ENCODE data around the gene CCT7.

CCT7 gene

DNA sequence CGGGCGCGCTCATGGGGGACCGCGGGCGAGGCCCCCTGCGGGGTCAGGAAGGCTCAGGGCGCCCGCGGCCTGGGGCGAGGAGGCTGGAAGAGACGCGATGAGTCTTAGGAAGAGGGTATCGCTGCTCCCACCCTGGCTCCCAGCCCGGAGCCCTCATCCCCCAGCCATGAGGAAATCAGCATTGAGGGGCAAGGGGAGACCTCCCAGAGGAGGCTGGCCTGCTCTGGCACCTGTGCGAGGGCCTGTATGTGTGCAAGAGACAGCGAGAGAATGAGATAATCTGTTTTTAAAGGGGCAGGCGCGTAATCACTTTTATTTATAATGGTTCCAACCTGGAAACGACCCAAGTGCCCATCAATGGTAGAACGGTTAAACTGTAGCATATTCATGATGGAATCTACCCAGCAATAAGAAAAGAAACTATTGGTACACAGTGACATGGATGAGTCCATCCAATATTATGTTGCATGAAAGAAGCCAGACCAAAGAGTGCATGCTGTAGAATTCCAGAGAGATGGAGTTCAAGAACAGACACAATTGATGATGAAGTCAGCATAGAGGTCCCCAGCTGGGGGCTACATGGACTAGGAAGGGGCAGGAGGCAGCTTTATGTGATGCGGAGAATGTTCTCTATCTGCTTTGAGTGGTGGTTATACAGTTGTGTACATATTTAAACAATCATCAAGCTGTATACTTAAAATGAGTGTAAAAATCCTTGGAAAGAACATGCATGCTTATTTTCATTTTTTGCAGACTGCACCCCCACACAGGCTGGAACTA is 35.8 kb downstream of the CCT7 start:
- DNase-seq, result peak; percentile 27

DNA sequence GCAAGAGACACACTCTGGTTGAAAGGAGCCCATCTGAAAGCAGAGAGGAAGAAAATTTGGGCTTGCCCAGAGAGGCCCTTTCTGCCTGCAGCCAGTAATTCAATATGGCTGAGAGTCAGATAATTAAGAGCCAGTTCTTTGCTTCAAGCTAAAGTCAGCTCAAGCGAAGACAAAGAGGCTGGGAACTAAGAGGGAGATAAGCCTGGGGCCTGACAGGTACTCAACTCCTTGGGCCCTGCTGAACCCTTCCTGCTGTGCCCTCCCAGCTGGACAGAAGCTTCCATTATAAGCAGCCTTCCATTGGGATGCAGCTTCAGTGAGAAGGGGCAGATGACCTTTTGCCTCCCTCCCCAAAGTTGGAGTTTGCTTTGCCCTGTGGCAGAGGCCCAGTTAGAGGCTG is 38.2 kb downstream of the CCT7 start:
- no peak for DNase-seq

DNA sequence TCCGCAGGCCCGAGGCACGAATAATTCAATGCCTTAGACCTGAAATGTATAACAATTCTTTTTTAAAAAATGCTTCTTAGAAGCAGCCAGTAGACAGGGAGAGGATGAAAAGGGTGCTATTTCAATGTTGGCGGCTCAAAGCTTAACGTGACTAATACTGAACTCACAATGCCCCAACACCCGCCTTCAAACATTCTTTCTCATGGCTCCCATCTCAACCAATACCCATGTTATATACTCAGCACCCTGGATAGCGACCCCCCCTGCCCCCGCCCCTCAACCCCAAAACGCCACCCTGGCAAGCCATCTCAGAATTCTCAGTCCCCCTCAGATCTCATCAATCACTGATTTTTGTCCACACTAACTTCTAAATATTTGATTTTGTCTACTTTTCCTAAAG is 45.7 kb downstream of the CCT7 start:
- DNase-seq, result no peak

DNA sequence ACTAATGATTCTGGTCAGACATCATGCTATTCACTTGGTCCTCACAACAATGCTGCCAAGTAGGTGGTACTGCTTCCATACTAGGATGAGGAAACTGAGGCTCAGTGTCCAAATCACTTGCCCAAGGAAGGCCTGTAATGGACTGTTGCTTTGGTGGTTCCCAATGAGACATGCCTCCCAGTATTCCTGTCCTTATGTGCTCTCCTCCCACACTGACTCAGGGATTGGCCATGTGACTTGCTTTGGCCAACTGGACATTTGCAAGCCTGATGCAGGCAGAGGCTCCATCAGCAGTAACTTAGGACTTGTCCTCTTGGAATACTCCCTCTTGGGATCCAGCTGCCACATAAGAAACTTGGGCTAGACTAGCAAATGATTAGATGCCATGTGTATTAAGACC is 47.1 kb downstream of the CCT7 start:
- DNase-seq, result no peak

DNA sequence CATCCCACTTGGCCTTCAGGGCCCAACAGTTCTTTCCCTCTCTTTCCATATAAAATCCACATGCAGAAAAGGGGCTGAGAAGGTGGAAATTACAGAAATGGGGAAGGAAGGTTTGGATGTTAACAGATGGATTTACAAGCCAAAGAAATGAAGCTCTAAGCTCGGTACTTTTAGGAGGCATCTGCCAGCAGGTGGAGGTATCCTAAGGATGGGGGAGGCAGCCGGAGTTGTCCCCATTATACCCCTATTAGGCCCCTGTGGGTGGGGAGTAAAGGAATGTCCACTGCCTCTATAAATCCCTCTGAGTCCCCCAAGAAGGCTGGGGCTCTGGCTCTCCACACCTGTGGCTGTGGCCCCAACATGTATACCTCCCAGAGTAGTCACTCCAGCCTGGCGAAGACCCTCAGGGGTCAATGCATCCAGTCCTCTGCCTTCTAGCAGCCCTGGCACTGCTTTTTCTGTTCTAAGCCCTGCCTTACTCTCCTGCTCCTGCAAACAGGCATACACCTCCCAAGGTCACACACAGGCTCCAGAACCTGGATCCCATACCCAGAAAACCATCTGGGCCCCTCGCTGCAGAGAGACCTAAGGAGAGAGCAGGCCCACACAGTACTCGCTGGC is 48.9 kb downstream of the CCT7 start:
- no peak for DNase-seq

DNA sequence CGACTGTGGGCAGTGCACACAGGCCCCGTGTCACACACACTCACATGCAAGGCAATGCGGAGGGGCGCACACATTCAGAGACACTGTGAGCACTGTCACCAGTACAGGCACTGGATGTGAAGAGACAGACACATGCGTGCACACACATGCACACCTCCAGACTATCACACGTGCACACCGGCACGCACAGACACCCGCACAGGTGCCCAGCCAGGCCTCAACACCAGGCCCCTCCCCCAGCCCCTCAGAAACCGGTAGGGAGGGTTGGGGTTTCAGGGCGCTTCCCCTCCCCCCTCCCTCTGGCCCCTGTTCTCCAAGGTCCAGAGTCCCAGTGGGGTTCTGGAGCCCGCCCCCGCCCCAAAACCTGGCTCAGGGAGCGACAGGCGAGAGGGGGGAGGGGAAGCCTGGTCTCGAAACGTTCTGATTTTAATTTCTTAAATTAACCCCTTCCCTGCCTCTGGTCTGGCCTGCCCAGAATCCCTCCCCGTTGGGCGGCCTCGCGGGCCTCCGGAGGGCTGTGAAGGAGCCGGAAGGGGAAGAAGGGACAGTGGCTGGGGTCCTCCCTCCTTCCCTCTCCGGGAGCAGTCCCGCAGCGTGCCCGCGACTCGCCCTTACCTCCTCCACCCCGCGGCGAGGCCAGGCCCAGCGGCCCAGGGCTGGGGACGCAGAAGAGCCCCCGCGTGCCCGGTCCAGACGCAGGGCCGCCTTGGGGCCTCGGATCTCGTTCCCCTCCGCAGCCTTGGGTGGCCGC is 49.6 kb downstream of the CCT7 start:
- DNase-seq, result peak; percentile 24

DNA sequence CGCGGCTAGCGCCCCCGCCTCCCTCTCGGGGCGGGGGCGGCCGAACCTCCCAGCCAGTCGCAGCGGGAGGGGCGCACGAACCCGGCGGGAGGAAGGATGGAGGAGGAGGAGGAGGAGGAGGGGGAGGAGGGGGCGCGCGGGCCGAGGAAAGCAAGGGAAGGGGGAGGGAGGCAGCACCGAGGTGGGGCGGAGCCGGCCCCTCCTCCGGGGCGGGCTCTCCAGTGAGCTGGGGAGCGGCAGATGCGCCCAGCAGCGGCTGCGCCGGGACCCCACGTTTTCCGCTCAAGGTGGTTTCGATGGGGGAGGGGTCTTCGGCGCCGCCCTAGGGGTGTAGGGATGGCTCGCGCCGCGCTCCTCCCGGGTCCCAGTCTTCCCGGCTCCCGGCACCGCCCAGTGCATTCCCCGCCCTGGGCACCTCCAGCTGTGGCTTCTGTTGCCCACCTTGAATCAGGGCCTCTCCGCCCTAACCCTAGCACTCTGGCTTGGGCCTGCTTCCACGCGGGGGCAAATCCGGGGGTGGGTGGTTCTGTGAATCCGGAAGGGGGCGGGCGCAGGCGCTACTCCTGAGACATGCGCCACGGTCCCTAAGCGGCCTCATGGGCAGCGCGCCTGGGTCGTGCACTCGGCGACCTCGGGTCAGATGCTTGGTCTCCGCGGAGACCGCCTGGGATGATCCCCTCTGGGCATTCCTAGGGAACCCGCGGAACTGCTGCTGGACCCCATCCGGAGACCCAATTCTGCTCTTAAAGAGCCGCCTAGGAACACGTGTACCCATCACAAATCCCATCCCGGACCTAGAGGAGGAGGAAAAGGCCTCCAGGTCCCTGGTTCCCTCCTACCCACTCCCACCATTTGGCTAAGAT is 50.4 kb downstream of the CCT7 start, which contains the start of gene FBXO41:
Gene FBXO41, minus strand, starts transcription at position 183 of the 863 bp plus-strand sequence. CDS start 14,848 bp downstream, outside the sequence.
- peak; percentile 65 for DNase-seq

DNA sequence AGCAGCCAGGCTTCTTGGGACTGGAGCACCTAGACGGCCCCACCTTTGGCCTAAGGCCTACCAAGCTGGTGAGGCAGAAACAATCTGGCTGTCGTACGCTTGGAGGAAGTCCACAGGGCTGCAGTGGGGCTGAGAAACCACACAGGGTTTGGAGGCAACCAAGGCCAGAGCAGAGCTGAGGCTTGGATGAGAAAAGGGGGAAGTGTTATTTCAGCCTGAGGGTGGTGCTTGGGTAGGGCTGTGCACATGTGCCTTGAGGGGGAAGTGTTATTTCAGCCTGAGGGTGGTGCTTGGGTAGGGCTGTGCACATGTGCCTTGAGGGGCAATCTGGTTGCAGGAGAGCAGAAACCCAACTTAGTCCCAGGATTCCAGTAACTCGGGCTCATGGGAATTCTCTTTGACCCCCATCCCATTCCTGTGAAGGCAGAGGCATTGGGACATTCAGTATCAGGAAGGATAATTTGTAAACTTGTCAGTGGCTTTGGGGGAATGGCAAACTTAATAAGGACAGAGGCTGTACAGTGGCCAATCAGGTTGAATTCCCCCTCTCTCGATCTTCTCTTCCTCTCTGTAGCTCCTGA is 51.1 kb downstream of the CCT7 start:
- no peak for DNase-seq

DNA sequence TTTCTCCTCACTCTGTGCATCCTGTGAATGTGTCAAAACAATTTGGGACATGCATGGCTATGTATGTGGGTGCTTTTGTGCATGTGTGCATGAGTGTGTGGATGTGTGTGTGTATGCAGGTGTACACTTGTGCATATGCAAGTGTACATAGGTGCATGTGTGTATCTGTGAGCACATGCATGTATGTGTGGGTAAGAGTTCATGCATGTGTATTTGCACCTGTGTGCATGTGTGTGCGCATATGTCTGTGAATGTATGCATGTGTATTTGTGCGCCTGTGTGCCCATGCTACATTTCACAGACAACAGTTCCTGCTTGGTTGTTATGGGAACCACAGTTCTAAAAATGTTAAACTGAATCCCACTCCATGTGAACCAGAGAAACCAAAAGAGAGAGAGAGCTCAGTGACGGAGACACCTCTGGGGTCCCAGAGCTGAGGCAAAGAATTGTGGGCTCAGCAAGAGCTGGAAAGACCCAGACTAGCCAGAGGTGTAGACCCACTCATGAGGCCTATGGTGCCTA is 52.1 kb downstream of the CCT7 start:
- DNase-seq, result no peak

DNA sequence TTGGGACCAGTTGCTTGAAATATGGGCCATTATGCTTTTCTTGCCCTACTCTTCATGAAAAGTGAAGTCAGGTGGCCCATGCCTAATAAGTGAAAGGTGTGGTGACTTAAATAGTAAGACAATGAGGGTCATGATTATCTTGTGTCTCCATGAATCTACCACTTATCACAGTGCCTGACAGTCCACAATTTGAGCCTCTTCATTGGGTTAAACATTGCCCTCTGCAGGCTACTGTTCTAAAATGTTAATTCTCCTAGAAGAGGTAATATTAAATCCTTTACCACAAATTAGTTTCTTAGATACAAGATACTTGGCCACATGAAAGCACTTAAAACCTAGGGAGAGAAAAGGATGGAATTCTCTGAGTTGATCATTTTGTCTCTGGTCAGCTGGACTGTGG is 55.2 kb downstream of the CCT7 start:
- no peak for DNase-seq

DNA sequence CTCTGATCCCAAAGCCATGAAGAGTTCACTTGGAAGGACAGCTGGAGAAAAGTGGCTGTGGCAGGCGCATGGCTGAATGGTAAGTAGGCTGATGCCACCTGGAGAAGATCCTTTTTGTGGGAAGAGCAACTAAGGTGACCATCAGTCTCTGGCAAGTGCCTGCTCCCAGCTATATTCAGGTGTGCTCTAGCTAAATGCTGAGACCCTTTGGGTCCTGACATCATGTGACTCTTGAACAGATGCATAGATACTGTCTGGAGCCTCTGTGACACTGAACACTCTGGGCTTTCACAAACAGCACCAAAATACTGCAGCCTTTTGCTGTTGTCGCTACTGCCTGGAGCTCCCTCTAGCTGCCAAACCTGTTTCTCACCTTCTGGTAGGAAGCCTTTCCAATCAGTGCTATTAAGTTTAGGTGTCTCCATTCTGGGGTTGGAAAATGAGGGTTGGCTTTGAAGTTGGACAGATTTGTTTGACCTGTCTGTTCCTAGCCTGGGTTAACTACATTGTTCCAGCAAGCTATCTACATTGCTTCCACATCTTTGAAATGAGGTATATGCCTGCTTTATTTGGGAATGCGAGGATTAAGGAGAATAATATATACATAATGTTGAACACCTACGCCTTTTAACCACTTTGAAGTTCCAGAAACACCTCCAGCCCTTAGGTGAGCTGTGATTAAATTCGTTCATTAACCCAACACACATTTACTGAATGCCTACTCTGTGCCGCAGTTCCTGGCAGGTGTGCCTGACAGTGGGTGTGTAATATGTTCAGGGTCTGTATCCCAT is 56.1 kb downstream of the CCT7 start:
- DNase-seq, result peak; percentile 70

DNA sequence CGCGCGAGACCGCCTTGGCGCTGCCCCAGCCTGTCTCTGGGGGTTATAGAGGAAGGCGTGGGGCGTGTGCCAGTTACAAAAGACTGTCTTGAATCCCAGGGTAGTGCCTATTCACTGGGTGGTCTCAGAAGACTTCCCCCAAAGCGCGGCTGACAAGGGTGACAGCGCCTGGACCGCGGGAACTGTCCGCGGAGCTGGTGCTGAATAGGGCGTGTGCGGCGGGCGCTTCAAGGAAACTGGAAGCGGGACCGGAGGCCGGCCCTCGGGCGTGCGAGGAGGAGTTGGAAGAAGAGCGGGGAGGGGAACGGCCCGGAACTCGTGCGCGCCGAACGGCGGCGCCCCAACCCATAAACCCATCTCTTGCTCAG is 57.0 kb downstream of the CCT7 start:
- peak; percentile 41 for DNase-seq

DNA sequence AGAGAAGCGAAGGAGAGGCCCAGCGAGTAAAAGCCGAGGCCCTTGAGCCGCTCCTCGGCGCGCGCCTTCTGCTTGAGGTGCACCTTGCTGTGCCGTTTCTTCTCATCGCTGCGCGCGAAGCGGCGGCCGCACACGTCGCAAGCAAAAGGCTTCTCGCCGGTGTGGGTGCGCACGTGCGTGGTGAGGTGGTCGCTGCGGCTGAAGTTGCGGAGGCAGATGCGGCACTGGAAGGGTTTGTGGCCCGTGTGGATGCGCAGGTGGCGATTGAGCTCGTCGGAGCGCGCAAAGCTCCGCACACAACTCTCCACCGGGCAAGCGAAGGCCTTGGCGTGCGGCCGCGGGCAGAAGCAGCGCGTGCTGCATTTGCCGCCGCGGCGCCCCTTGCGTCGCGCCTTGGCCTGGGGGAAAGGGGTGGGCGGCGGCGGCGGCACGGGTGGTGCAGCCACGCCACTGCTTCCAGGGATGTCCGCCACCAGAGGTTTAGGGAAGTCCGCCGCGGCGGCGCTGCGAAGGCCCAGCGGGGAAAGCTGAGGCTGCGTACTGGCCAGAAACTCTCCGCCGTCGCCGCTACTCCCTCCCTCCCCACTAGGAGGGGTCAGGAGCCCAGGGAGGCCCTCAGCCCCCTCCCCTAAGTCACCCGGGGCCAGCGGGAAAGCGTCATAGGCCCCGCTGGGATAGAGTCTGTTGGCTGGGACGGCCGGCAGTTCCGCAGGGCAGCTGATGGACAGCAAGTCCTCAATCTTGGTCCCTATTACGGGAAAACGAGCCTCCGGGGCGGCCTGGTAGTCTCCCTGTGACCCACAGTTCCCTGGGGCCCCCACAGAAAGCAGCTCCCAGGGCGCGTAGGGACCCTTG is 57.6 kb downstream of the CCT7 start:
- DNase-seq, result peak; percentile 48

DNA sequence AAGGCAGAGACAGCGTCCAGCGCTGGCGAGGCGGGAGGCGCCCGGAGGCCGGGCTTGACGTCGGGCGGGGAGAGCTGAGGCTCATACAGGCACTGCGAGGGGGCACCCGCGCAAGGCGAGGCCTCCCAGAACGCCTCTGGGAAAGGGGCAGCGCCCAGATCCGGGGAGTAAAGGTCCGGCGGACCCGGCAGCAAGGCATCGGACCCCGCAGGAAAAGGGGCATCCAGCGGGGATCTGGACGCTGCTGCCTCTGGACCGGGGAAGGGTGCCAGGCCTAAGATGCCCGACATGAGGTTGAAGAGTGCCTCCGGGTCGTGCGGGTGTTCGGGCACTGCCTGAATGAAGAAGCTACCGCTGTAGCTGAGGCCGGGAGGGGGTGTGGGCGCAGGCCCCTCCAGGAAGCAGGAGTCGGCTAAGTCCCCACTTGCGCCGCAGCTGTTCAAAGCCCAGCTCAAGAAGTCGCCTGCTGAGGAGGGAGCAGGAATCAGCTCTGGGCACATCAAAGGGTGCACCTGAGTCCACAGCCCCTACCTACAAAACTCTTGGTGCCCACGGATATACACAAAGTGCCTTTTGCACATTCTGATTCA is 58.3 kb downstream of the CCT7 start:
- no peak for DNase-seq

DNA sequence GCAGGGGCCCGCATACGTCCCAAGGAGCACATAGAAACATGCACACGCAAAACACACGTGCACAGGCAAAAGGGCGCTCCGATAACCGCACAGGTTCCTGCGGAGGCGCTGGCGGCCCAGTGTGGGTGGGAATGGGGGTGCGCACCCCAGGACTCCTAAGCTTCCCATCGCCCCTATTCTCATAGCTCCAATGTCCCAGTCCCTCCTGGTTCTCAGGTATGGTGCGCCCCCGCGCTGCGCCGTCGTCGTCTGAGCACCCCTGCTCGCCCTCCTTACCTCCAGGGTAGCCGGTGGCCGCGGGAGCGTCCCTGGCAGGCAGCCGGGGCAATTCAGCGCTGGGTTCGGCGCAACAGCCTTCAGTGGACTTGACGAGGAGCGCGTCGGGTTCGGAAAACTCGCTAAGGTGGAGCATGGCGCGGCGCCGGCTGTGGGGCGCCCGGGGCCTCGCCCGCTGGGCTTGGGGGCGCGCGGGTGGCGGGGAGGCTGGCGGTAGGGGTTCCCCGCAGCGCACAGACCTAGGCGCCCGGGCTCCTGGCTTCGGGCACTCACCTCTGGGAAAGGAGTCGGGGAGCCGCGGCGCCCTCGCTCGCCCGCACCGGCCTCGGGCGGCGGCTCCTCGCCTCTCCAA is 58.9 kb downstream of the CCT7 start:
- DNase-seq, result no peak

DNA sequence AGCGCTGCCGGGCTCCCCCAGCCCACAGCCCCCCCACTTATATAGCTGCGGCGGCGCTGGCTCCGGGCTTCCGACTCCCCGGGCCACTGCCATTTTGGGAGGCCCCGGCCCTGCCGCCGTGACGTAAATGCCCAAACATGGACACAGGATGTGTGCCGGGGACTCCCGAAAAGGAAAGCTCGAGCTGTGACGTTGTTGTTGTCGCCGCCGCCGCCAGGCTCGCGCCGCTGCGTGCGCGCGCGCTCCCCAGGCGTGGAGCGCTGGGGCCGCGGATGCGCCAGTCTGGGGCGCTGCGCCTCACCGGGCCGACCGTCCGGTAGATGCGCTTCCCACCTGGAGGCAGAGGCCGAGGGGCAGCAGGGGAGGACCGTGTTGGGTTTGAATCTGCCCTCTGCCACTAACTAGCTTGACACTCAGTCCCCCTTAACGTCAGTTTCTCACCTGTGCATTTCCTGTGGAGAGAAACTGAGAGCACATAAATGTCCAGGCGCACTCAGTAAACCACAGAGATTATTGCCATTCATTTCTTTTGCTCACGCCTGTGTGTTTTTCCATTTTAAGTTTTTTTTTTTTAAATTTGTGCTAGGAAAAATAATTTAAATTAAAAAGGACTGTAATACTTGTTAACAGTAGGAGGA is 59.5 kb downstream of the CCT7 start, which contains the start of gene EGR4:
Gene EGR4, minus strand, starts transcription at position 15 of the 638 bp plus-strand sequence. CDS start 231 bp downstream, outside the sequence.
- DNase-seq, result peak; percentile 87

DNA sequence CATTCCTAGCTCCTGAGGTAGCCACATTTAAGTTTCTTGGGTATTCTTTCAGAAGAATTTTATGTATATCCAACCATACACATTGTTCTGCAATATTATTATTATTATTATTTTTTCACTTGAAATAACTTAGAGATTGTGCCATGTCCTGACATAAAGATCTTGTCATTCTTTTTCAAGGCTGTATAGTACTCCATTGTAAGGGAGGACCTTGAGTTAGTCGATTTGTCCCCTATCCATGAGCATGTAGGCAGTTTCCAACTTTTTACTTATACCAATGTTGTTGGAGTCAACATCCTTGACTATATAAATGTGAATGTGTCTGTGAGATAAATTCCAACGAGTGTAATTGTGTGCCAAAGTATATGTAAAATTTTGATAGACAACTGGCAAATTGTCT is 60.1 kb downstream of the CCT7 start:
- no peak for DNase-seq

DNA sequence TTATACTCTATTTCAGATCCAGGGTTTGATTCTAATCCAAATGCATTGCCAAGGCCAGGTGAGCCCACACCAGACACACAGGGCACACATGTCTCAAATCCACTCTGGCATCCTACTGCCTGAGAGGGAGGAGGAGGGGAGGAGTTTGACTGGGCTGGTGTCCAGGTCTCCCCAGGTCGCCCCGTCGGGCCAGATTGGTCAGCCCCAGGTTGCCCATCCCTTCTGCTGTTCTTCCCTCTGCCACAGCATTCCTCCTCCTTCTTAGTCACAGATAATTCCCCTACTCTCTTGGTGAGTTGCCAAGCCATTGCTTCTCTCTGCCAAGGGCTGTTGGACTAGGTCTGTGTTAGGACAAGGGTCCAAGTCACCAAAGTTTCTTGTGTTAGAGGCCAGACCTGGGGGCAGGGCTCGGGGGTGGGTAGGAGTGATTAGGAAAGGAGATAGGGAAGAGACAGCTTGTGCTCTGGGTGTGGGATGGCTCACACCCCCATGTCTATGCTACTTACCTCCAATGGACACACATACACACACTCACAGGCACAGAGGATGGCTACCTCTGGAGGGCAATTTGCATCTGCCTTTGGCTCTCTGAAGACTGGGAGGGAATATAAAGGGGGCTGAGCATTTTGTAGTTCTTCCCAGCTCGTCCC is 61.8 kb downstream of the CCT7 start:
- DNase-seq, result no peak

Data from NCI-H2227 treated with DMSO at 0.1 percent for 48 hours (cell line).